ENCODE data around the gene HOXD8.

Gene HOXD8

GRCh38 chr2:176130957-176131847 is 1.7 kb downstream of the HOXD8 start:
- DNase-seq = no peak

- no peak for DNase-seq
Measured at GRCh38 chr2:176131848-176132158, 2.3 kb downstream of the HOXD8 start.

GRCh38 chr2:176132205-176133171 is 3.0 kb downstream of the HOXD8 start:
- no peak for DNase-seq

- DNase-seq = no peak
Measured at GRCh38 chr2:176133389-176133788, 3.9 kb downstream of the HOXD8 start.

- DNase-seq = no peak
Measured at GRCh38 chr2:176134035-176134434, 4.5 kb downstream of the HOXD8 start.

- no peak for DNase-seq
Measured at GRCh38 chr2:176135035-176135440, 5.5 kb downstream of the HOXD8 start.

- DNase-seq = no peak
Measured at GRCh38 chr2:176136374-176137251, 7.1 kb downstream of the HOXD8 start.

- no peak for DNase-seq
Measured at GRCh38 chr2:176137252-176137580, 7.7 kb downstream of the HOXD8 start.

- no peak for DNase-seq
Measured at GRCh38 chr2:176137906-176138305, 8.4 kb downstream of the HOXD8 start.

- no peak for DNase-seq
Measured at GRCh38 chr2:176138526-176138922, 9.0 kb downstream of the HOXD8 start.

GRCh38 chr2:176138923-176139660 is 9.6 kb downstream of the HOXD8 start:
- no peak for DNase-seq

GRCh38 chr2:176139661-176140512 is 10.4 kb downstream of the HOXD8 start:
- DNase-seq = no peak

GRCh38 chr2:176140513-176141317 is 11.2 kb downstream of the HOXD8 start:
- peak; percentile 78 for DNase-seq

- no peak for DNase-seq
Measured at GRCh38 chr2:176142281-176142680, 12.8 kb downstream of the HOXD8 start.

- no peak for DNase-seq
Measured at GRCh38 chr2:176145085-176145969, 15.8 kb downstream of the HOXD8 start.

- DNase-seq = no peak
Measured at GRCh38 chr2:176146101-176146500, 16.6 kb downstream of the HOXD8 start.

GRCh38 chr2:176146645-176147044 is 17.1 kb downstream of the HOXD8 start:
- DNase-seq = no peak

GRCh38 chr2:176147210-176147799 is 17.8 kb downstream of the HOXD8 start:
- no peak for DNase-seq

Data from stimulated activated CD4-positive, alpha-beta T cell treated with anti-CD3 and anti-CD28 coated beads, Interleukin-15, amount 100 ng/mL, for 24 hours (primary cell).